GM10248 (cell line): ENCODE results near the gene FRG2.
"Not testable (repeated sequence)": the region's sequence is repeated elsewhere in the genome, so short reads cannot be mapped to it uniquely, and the experiment has no call there.

Source experiments
- CTCF ChIA-PET: fragments of 300-600 bp; sonication (Branson Sonifier 250); formaldehyde crosslinking; extraction: SDS; loops from one replicate; lab custom pipeline; 2021; ENCODE audit warnings: antibody characterized with exemption; lab: Yijun Ruan, JAX
- POLR2A ChIA-PET: fragments of 350-650 bp; sonication (Branson Sonifier 250); formaldehyde crosslinking; extraction: SDS; loops from one replicate; lab custom pipeline; 2020; ENCODE audit warnings: antibody characterized with exemption; lab: Yijun Ruan, JAX
- DNase-seq: peaks from one replicate; pipeline ENCODE4 v3.0.0; 2012; ENCODE audit errors: extremely low spot score

FRG2 gene

GRCh38 chr4:190027156-190027555, at the start of gene FRG2:
Gene FRG2, minus strand, starts transcription at chr4:190027256. Its CDS starts 52 bp downstream, at chr4:190027204.
- DNase-seq, POLR2A ChIA-PET, CTCF ChIA-PET: not testable (repeated sequence)

DNA sequence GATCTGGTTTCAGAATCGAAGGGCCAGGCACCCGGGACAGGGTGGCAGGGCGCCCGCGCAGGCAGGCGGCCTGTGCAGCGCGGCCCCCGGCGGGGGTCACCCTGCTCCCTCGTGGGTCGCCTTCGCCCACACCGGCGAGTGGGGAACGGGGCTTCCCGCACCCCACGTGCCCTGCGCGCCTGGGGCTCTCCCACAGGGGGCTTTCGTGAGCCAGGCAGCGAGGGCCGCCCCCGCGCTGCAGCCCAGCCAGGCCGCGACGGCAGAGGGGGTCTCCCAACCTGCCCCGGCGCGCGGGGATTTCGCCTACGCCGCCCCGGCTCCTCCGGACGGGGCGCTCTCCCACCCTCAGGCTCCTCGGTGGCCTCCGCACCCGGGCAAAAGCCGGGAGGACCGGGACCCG, 41.3 kb upstream of the FRG2 start:
- DNase-seq, POLR2A ChIA-PET, CTCF ChIA-PET: not testable (repeated sequence)

DNA sequence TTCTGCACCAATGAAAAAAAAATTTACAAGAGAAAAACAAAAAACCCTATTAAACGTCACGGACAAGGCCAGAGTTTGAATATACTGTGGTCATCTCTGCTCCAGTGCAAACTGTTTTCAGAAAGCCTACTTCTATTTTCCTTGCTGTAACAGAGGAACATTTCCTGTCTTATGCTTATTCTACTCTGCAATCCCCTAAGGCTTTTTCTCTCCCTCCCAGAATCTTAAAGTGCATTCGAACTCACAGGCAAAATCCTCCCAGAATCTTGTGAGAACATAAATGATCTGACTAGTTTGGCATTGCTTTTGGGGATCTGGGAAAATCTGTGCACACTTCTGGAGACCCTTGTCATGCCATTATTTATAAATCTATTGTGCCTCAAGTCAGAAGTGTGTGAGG, 37.7 kb upstream of the FRG2 start:
- DNase-seq, POLR2A ChIA-PET, CTCF ChIA-PET: not testable (repeated sequence)

GRCh38 chr4:190064342-190064741, 37.3 kb upstream of the FRG2 start, which contains the start of gene DBET:
Gene DBET, plus strand, starts transcription at chr4:190064502.
- CTCF ChIA-PET, DNase-seq: not testable (repeated sequence)

DNA sequence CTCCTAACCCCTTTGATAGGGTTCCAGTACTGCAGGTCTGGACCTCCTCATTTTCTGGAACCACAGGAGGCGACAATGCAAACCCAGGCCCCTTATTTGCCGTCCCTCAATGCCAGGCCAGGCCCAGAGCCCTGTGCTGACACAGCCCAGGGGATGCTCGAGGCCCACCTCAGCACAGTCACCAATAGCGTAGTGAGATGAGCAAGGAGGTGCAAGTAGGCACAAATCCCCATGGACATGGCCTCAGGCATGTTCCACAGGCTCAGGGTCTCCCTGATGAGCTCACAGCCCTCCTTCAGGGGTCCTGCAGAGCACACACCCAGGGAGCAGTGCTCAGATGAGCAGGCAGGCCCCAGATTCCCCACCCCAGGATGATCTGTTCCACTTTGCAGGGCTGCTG, 31.9 kb upstream of the FRG2 start:
- DNase-seq, CTCF ChIA-PET, POLR2A ChIA-PET: not testable (repeated sequence)

More at GRCh38 chr4:190064342-190064741, 37.3 kb upstream of the FRG2 start, which contains the start of gene DBET:
- POLR2A ChIA-PET: not testable (repeated sequence)

DNA sequence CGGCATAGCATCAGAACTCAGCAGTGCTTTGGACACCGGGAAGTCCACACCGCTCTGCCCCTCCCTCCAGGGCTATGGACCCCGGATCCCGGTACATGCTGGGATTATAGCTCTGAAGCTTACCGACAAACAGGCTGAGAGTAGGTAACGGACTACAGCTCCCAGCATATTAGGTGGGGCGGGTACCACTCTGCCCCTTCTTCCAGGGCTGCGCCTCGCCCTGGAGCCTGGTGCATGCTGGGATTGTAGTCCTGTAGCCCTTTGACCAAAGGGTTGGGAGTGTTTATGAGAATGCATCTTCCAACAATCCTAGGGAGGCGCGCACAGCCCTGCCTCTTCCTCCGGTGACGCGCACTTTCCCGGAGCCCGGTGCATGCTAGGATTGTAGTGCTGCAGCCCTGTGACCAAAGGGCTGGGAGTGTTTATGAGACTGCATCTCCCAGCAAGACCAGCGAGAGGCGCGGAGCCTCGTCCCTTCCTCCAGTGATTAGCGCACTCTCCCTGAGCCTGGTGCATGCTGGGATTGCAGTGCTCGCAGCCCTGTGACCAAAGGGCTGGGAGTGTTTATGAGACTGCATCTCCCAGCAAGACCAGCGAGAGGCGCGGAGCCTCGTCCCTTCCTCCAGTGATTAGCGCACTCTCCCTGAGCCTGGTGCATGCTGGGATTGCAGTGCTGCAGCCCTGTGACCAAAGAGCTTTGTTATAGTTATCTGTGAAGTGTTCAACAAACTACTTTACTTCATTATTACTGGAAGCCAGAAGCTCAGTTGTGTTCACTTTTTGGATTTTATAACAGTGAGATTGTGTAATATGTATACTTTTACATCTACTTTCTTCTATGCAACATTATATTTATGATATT, 22.6 kb upstream of the FRG2 start:
- CTCF ChIA-PET, POLR2A ChIA-PET, DNase-seq: not testable (repeated sequence)

- CTCF ChIA-PET: not testable (repeated sequence)
Observed at GRCh38 chr4:190047627-190048026, 20.6 kb upstream of the FRG2 start.

GRCh38 chr4:190040873-190041272, 13.8 kb upstream of the FRG2 start:
- POLR2A ChIA-PET, CTCF ChIA-PET, DNase-seq: not testable (repeated sequence)

More at GRCh38 chr4:190047627-190048026, 20.6 kb upstream of the FRG2 start:
- DNase-seq, POLR2A ChIA-PET: not testable (repeated sequence)

DNA sequence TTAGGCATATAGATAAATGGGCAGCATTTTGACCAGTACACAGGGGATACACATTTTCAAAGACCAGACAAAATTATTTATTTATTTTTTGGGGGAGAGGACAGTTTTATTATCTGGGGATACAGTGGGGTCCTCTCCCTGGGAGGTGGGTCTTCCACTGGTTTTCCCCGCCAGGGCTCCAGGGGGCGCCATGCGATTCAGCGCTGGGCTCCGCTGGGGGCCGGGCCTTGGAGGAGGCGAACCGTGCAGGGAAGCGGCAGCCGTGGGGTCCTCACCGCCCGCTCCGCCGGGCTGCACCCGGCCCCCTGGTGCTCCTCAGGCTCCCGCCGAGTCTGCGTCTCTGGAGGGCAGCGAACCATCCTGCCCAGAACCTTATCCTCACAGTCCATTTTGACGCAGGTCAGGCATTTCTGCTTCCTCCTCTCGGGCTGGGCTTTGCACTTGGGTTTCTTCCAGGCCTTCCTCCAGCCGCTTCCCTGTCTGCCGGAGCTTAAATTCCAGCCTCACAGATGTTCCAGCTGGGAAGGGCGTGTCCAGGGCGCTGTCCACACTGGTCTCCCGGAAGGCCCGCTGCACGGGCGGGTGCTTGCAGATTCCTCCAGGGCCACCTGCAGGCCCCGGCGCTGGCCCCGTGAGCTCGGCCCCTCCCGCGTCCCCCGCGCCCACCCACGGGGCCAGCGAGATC, 10.8 kb upstream of the FRG2 start:
- POLR2A ChIA-PET, CTCF ChIA-PET: not testable (repeated sequence)

DNA sequence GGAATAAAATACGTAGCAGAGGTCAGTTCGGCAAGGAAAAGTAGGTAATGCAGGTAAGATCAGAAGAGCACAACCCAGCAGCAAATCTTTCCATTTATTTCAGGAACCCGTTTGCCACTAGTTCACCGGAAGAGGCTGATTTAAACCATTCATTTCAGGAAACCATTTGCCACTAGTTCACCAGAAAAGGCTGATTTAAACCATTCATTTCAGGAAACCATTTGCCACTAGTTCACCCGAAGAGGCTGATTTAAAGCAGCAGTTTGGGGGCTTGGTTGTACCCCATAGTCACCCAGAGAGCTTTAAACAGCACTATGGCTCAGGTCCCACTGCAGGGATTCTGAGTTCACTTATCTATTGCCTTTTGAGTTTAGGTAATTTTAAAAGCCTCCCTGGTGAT, 4.2 kb upstream of the FRG2 start:
- POLR2A ChIA-PET, DNase-seq, CTCF ChIA-PET: not testable (repeated sequence)

More for the DNA sequence above, 10.8 kb upstream of the FRG2 start:
- not testable (repeated sequence) for DNase-seq

GRCh38 chr4:190022614-190023281, 4.3 kb downstream of the FRG2 start:
- CTCF ChIA-PET, POLR2A ChIA-PET, DNase-seq: not testable (repeated sequence)

DNA sequence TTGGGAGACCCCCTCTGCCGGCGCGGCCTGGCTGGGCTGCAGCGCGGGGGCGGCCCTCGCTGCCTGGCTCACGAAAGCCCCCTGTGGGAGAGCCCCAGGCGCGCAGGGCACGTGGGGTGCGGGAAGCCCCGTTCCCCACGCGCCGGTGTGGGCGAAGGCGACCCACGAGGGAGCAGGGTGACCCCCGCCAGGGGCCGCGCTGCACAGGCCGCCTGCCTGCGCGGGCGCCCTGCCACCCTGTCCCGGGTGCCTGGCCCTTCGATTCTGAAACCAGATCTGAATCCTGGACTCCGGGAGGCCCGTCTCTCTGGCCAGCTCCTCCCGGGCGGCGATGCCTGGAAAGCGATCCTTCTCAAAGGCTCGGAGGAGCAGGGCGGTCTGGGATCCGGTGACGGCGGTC, 5.1 kb downstream of the FRG2 start:
- CTCF ChIA-PET, POLR2A ChIA-PET: not testable (repeated sequence)

More for the DNA sequence above, 5.1 kb downstream of the FRG2 start:
- DNase-seq: not testable (repeated sequence)
